Measurements from ENCODE around the gene BMP3.
"Not testable (repeated sequence)": the region's sequence is repeated elsewhere in the genome, so short reads cannot be mapped to it uniquely, and the experiment has no call there.

BMP3 gene, protein sequence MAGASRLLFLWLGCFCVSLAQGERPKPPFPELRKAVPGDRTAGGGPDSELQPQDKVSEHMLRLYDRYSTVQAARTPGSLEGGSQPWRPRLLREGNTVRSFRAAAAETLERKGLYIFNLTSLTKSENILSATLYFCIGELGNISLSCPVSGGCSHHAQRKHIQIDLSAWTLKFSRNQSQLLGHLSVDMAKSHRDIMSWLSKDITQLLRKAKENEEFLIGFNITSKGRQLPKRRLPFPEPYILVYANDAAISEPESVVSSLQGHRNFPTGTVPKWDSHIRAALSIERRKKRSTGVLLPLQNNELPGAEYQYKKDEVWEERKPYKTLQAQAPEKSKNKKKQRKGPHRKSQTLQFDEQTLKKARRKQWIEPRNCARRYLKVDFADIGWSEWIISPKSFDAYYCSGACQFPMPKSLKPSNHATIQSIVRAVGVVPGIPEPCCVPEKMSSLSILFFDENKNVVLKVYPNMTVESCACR

DNA sequence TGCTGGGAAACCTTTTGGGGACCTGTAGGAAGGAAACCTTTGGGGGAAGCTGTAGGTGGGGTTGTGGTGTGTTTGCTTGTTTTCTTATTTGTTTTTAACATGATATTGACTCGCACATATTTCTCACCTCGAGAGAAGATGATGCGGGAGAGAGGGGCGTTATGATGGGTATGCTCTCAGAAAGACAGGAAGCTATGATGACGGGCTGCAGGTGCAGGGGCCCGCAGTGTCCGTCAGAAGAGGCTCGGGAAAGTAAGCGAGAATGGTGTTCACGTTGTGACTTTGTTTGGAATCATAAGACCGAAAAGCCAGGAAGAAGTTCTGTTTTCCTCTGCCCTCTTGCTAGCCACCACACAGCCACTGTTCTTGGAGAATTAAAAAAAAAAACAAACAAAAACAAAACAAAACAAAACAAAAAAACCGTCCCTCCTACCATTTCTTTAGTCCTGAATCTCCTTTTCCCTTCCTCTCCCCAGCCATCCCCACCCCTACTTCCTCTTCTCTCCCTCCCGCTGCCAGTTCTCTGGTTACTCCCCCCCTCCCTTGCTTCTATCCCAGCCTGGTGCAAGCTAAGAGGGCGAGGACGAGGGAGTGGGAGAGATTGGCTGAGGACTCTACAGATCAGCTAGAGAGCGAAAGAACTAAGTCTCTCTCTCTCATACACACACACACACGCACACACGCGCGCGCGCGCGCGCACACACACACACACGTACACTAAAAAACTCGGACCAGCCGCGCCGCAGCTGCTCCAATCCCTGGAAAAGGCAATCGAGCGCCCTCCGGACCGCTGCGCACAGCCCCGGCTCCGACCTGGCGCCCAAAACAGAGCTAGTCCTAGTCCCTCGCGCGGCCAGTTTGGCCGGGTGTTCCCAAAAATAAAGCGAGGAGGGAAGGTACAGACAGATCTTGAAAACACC is at the start of gene BMP3:
BMP3 (plus strand) TSS at position 648 of the 920 bp plus-strand sequence. CDS start 577 bp downstream, outside the sequence.
- no peak for DNase-seq (ENCODE audit: low read depth in 2 of 2)

DNA sequence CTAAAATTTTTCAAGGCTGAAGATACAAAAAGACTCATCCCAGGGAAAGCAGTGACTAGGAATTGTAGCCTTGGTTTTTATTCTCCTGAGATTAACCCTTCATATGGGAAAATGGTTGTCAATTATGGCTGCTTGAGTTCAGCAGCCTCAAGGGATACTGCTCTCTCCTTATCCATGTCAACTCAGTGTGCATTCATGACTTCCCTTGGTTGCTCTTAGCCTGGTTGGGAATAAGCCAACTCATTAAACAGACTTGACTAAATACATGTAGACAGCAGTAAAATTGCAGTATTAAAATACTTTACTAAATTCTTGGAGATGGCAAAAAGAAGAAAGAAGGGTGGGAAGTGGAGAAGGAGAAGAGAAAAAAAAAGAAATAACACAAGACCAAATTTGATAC is 44.5 kb upstream of the BMP3 start:
- no peak for DNase-seq (ENCODE audit: low read depth in 2 of 2)

DNA sequence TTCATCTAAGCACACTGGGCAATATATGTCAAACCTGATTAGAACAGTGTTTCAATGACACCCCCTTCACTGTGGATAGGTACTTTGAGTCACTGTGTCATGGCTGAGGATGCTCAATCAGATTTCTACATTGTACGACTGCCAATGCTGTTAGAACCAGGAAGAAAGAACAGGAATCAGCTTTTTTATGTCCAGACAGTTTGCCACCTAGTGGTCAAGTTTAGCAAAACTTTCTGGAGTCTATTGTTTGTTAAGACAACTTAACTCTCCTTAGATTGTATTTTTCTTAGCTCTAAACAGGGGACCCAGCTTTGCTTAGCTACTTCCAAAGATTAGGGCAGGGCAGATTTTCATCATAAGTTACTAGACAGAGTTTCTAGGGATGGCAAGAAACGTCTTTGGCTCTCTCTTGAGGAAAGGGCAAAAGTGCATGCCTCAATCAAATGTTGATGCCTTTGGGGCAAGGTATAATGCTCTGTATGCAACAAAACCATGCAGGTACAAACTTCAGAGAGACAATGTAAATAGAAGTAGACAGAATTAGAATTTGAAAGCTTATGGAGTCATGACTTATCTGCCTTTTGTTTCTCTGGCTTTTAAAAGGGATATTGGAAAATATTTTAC is 40.5 kb upstream of the BMP3 start:
- no peak for DNase-seq (ENCODE audit: low read depth in 2 of 2)

DNA sequence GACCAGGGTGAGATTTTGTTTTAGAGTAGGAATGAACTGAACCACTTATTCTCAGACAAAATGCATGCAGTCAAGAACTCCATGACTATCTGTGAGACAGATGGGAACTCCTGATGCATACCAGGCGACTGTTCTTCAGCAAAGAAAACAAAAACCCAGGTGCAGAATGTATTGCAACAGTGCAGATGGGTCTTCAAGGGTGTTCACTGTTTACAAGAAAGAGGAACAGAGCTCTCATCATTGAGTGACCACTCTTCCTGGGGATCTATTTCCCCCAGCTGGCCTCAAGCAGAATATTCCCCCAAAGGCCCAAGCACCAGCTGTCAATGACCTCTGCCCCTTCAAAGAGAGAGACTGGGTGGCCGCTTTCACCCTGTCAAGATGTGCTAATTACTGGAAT is 39.7 kb upstream of the BMP3 start:
- no peak for DNase-seq (ENCODE audit: low read depth in 2 of 2)

DNA sequence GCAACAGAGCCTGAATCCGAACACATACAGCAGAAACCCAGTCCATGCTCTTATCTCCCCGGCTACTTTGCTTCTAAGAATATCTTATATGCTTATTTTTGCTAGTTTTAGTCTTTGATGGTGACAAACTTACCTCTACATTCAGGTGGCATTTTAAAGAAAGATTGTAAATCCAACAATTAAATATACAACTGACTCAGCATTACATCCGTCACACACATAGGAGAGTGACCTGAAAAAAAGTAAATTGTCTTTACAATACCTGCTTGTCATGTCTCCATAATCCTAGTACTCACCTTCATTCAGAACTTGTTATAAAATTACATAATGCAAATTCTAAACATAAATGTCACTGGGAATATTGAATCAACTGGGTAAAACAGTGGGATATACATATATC is 30.6 kb upstream of the BMP3 start:
- DNase-seq (ENCODE audit: low read depth in 2 of 2): no peak

DNA sequence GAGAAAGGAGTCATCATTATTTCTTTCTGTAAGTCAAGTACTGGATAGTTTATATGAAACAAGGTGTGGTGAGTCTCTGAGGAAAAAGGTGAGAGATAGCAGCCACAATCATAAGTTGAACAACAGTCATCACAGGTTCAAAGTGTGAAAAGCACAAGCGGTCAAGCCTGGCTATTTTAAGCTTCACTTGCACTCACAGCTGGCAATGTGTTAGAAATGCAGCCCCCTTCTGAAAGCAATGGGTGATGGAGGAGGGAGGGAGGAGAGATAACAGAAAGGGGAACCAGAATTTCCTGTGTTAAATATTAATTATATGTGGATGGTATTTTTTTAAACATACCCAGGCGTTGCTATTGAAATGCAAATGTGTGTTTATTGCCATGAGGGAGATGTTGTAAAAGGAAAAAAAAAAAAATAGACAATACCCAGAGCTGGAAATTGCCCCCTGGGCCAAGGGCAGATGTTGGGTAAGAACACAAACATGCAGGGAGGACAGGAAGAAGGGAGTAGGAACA is 26.9 kb upstream of the BMP3 start:
- no peak for DNase-seq (ENCODE audit: low read depth in 2 of 2)

DNA sequence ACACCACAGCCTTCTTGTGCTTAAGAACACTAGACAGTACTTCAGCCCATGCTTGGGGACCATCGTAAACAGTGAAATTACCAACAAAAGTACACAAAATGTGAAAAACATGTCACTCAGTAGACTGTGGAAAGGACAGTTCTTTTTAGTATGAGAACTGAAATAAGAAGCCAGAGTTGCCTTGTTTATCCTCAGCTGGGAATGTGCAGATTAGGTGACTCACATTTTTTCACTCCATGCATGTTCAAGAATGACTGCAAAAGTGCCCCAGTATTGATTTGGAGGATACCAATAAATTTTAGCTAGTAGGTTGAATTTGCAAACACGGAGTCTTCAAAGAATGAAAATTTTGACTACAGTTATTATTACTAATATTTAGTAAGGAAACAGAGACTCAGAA is 23.1 kb upstream of the BMP3 start:
- DNase-seq (ENCODE audit: low read depth in 2 of 2): no peak

DNA sequence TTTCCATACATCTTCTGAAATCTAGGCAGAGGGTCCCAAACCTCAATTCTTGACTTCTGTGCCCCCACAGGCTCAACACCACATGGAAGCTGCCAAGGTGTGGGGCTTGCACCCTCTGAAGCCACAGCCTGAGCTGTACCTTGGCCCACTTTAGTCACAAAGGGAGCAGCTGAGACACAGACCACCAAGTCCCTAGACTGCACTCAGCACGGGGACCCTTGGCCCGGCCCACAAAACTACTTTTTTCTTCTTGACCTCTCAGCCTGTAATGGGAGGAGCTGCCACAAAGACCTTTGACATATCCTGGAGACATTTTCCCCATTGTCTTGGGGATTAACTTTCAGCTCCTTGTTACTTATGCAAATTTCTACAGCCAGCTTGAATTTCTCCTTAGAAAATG is 13.9 kb upstream of the BMP3 start:
- DNase-seq (ENCODE audit: low read depth in 2 of 2): not testable (repeated sequence)

DNA sequence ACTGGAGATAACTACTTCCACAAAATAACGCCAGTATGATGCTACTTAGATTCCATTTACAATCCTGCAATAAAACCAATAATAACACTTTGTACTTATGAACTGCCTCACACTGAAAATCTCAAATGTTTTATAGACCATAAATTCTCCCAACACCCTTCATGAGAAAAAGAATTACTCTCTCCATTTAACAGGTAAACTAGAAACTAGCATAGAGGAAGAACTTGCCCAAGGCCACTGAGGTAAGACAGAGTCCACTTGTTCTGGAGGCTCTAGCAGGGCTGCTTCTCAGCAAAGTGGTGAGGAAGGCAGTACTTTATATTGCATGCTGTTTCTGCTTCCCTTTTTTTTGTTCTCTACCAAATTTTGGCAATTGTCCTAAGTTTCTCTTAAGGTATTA is 11.5 kb upstream of the BMP3 start:
- no peak for DNase-seq (ENCODE audit: low read depth in 2 of 2)

DNA sequence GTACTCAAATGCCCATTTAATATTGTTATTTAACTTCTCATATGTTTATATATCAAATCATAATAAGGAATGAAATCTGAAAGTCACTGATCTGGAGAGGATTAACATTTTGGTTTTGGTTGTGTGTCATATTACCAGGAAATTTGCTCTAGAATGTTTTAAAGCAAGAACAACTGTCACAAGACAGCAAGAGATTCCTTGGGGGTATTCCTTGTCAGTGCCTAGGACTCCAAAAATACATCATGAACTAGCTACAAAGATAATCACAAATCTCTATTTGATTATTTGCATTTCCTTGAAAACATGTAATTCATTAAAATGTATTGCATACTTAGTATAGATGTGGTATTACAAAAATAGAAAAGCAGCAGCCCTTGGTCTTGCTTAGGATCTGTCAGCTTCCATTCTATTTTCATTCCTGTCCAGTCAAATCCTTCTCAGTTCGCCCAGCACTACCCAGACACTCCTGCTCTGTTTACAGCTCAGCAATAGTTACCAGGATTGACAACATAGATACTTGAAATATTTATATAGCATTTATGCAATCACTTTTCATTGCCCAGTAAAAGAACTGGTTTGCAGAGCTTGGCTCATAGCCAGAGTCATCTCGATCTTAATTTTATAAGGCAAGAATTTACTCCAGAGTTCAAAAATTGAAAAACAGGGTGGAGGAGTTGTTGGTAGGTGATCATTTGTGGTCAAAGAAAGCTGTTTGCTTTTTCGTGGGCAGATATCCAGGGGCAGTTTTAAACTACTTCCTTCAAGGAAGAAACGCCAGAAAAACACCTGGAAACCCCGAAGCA is 9.2 kb upstream of the BMP3 start:
- no peak for DNase-seq (ENCODE audit: low read depth in 2 of 2)

DNA sequence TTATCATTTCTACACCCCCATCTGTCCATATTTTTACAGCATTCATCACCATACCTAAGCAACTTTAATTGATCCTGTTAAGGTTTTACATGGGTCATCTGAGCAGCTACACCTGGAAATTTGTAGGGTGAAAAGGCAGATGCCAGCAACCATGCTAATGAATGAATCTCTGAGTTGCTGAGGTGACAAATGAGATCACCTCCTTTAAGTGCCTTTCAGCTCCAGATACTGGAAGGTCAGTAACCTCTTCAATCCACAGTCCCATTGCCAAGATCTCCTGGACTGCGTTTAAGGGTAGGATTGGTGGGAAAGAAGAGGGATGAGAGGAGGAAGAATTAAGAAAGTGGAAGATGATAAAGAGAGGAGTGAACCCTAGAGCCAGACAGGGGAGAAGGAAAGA is 8.5 kb upstream of the BMP3 start:
- DNase-seq (ENCODE audit: low read depth in 2 of 2): no peak

DNA sequence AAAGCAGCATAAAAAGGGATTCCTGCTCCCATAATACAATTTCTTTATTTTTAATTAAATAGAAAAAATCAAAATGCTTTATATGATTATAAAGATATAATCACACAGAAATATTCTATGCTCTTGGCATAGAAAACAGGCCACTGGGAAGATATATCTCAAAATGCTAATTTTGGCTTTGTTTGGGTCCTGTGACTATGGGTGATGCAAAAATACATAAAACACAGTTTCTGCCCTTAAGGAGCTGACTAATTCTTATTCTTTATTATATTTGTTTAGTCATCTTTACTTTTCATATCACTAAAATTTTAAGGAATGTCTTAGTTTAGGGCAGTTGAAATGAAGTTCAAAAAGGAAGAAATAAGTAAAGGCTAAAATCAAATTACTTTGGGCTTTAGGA is 7.0 kb upstream of the BMP3 start:
- DNase-seq (ENCODE audit: low read depth in 2 of 2): no peak

DNA sequence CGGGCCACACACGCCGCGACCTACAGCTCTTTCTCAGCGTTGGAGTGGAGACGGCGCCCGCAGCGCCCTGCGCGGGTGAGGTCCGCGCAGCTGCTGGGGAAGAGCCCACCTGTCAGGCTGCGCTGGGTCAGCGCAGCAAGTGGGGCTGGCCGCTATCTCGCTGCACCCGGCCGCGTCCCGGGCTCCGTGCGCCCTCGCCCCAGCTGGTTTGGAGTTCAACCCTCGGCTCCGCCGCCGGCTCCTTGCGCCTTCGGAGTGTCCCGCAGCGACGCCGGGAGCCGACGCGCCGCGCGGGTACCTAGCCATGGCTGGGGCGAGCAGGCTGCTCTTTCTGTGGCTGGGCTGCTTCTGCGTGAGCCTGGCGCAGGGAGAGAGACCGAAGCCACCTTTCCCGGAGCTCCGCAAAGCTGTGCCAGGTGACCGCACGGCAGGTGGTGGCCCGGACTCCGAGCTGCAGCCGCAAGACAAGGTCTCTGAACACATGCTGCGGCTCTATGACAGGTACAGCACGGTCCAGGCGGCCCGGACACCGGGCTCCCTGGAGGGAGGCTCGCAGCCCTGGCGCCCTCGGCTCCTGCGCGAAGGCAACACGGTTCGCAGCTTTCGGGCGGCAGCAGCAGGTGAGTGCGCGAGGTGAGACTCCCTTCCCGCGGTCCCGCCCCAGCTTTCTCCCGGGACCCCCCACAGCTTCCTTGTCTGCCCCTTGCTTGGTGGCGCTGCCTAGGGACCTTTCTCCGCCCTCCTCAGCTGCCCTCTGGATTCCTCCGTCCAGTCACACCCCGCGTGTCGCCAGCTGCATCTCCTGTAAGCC is 678 bp downstream of the BMP3 start:
- DNase-seq (ENCODE audit: low read depth in 2 of 2): no peak

DNA sequence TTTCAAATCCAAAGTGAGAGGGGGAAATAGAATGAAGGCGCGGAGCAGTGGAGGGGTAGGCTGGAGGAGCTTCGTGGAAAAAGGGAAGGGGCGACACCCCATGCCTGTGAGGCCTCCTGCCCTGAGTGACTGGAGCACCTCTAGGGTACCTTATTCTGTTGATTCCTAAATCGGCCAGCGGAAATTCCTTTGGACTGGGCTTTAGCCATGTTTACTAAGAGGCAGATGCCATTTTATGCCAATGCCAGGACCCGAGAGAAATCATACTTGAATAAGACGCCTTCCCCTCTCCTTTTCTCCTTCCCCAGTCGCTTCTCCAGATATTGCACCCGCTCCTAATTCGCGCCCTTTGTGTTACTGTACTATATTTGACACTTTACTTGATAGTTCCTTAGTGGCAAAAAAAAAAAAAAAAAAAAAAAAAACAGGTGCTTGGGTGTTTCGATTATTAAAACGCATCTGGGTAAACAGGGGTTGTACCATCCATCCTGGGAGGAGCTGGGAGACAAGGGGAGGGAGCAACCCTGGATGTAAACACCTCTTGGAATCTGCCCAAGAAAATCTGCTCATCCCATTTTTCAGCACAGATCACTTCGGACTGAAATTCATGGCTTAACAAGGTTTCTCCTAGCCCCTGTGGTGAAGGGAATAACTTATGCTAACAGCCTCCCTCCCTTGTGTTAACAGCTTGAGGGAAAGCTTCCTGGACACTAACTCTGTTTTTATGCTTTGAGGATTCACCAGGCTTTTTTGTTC is 1.5 kb downstream of the BMP3 start:
- no peak for DNase-seq (ENCODE audit: low read depth in 2 of 2)

DNA sequence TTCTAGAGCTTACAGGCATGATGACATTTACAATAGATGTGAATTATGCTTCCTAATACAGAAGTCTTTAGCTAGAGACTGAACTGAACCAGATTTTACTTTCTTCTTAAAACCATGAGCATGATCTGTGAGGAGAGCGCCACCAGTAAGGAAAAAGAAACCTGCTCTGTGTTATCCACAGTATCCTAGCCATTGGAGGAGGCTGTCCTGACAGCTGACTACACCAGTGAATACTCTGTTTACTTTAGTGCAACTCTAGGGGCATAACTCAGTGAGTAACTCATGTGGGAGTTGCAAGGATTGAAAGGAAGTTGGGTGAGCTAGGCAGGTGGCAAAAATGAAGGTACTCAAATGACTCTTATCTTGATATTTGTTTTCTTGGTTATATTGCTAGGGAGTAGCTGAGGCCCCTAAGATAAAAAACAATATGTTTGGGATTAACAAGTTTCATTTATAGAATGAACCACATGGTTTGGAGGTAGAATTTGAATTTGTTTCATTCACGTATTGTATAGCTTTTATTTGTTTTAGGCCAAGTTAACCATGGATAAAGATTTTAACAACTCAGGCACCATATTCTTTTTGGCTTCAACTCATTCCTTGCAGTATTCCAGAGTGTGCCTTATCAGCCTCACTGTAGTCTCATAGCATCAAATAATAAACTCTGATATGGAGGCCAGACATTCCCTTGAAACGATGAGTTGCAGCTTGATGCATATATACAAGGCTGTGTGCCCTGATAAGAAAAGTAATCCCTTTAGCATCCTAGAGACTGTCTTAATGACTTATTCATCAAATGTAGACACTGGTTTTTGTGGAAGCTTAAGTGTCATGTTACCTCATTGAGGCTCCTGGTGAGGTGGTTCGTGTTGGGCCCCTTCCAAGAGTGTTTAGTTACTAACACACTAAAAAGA is 2.5 kb downstream of the BMP3 start:
- no peak for DNase-seq (ENCODE audit: low read depth in 2 of 2)

DNA sequence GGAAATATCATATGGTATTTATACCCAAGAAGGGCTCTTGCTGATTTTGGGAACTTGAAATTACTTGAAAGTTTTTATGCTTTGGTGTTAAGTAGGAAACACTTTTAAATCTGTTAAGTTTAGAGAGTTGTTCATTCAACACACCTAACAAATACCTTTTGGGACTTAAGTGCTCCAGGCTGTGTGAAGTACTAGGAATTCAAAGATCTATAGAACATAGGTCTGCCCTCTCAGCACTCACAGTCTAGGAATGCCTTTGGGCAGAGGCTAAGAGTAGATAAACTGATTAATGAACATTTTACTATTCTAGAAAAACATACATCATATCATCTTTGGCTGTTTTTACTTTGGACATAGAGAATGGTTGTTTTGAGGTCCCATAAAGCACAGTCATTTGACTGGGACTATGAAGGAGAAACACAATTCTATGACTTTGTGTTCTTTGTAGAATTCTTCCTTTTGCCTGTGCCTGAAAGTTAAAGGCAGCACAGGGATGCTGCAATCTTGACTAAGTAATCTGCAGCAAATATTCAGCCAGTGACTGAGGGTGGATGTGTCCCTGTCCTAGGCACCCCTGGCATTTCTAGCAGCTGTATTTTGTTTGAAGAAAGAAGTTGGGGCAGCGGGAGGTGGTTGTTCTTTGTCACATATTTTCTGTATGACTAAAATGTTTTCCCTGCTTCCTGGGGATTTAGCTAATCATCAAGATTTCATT is 8.3 kb downstream of the BMP3 start:
- no peak for DNase-seq (ENCODE audit: low read depth in 2 of 2)

DNA sequence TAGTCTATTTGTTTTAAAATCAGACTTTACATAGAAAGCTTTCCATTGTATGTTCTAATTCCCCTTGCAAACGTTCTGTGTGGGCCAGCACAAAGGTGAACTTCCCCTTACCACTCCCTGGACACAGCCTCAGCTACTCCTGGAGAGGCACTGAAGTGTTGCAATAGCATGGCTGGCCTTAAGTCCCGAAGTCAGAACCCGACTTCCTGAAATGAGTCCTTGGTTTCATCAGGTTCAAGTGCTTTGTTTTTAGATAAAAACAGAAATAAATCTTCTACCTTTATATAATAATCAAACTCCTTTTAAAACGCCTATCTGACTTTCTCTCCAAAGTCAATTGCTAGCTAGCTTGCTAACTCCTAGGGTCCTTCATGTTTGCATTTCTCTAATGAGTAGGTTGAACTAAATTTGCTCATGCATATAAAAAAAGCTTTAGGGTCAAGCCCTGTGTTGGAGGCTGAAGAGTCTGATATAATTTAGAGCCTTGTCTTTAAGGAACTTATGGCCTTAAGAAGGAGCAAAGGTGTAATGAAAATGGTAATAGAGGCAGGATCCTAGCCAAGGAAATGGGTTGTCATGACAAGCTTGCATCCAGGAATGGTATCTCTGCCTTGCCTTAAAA is 9.0 kb downstream of the BMP3 start:
- no peak for DNase-seq (ENCODE audit: low read depth in 2 of 2)

Data from stimulated activated CD8-positive, alpha-beta memory T cell treated with anti-CD3 and anti-CD28 coated beads, Interleukin-15, amount 100 ng/mL, for 4 hours (primary cell).